ENCODE results near the gene ARNT2.

Gene ARNT2

DNA sequence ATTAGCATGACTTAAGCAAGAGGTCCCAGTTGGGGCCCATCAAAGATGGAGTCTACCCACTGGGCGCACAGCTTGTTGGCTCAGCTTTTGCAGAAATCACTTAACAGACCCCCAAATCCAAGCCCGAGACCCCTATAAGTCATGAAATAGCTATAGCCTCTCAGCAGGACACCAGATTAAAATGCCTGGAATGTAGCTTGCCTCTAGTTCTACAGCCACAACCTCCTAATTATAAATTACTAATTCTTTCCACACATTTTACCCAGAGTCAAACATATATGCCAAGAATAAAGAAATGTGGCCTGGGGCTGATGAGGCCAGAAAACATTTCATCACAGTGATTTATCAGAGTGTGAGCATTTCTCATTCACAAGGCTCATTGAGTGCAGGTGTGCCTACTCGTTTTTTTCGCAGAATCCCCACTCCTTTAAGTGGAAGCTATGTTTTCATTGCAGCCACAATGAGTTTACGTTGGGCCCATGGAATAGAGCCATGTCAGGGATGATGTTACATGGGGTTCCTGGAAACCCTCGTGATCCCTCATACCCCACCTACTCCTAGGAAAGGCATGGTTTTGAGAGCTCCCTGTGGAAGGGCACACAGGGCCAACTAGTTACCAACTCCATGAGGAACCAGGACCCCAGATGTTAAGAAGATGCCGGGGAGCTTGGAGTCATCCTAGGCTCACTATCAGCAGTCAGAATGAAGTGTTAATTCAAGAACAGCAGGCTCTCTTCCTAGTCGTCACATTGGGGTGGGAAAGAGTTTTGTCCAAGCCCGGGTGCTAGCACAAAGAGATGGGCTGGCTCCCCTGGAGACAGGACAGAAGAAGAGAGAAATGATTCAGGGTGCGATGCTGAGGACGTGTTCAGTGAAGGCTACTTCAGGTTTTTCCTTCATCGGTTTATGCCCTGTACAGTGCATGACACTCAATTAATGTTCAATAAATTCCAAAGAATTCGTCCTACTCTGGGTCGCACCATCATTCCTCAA lies 200.7 kb downstream of the ARNT2 start:
- DNase-seq: no peak

DNA sequence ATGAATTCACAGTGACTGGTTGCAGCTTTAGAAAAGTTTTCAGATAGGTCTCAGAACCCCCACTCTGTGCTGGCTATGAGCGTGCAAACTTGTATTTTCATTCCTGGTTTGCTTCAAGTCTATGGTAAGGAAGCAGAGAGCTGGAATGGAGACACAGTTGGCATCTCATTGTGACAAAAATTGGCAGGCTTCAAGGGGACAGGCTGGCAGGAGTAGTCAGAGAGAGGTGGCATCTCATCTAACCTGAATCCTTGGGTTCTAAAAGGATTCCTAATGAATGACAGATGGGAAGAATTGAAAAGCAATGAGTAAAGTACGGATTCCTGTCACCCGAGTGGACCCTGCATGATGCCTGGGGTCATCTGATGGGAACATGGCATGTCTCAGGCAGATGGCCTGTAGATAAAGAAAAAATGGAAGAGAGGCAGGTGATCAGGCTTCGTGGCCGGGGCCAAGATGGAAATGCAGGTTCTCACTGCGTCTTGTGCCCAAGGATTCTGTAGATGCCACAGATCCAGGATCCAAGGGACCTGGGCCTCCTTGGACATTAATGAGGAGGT lies 201.5 kb downstream of the ARNT2 start:
- DNase-seq: no peak

GRCh38 chr15:80606511-80607071 lies 202.4 kb downstream of the ARNT2 start:
- no peak for DNase-seq

GRCh38 chr15:80607287-80607980 lies 203.3 kb downstream of the ARNT2 start:
- no peak for DNase-seq

- no peak for DNase-seq
Measured at GRCh38 chr15:80608688-80609087, 204.5 kb downstream of the ARNT2 start.

GRCh38 chr15:80609091-80609490 lies 204.9 kb downstream of the ARNT2 start:
- DNase-seq: no peak

GRCh38 chr15:80609512-80609946 lies 205.3 kb downstream of the ARNT2 start:
- no peak for DNase-seq

- no peak for DNase-seq
Measured at GRCh38 chr15:80611543-80612080, 207.4 kb downstream of the ARNT2 start.

DNA sequence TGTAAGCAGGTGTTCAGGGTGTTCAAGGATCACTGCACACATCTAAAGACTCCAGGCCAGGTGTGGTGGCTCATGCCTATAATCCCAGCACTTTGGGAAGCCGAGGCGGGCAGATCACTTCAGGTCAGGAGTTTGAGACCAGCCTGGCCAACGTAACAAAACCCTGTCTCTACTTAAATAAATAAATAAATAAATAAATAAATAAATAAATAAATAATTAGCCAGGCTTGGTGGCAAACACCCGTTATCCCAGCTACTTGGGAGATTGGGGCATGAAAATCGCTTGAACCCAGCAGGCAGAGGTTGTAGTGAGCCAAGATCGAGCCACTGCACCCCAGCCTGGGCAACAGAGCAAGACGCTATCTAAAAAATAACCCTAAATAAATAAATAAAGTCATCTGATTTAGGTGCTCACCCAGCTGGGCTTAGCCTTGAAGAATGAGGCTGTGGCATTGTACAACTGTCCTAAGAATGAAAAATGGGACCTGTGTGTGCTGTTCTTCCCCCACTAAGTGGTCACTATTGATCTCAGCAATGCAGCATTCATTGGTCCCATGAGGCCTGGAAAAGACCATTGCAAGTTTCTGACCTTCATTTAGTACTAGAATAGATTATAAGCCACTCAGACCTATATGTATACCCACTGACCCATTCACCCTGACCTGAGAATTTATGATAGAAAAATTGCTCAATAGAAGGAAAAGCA lies 208.1 kb downstream of the ARNT2 start:
- DNase-seq: no peak

- DNase-seq: no peak
Measured at GRCh38 chr15:80613762-80614365, 209.7 kb downstream of the ARNT2 start.

DNA sequence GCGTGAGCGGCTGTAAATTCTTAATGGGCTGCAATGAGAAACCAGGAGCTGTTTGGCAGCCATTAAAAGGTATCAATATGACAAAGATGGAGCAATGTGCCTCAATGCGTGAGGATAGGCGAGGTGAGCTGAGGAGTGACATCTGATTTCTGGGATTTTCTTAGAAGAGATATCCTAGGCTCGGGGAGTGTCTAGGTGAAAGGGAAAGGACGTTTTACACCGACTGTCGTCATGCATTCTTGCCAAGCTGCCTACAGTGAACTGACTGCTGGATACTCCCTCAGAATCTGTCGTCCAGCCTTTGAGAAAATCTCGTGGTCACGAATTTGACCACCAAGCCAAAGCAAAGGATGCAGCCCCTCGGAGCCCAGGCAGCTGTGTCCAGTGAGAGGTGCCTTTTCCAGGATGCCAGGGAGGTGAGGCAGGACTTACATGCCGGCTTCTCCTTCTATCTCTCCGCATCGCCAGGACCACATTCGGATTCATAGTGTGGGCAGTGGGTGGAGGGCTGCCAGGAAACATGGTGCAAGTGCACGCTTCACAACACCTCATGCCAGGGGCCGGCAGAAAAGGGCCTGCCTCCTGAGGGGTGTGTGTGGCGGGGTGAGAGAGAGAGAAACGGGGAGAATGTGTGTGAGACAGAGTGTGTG lies 210.7 kb downstream of the ARNT2 start:
- DNase-seq: no peak

GRCh38 chr15:80615361-80615736 lies 211.2 kb downstream of the ARNT2 start:
- no peak for DNase-seq

DNA sequence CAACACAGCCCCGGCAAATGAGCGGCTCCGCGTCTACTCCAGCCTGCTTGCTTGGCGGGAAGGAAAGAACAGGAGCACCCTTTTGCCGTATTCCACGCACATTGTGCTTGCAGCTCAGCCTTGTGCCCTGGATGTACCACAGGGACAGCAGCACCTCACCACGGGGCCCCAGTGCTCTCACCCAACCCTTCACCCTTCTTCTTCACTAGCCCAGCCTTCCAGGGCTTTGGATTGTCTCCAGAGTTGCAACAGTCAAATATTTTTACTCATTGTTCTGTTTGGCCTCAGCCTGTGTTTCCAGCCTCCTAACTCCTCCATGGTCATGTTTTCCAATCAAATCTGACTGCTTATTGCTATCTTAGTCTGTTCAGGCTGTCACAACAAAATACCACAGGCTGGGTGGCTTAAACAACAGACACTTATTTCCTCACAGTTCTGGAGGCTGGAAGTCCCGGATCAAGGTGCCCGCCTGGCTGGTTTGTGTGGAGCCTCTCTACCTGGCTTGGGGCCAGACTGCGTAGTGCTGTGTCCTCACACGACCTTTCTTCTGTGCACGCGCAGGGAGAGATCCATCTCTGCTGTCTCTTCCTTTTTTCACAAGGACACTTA lies 211.7 kb downstream of the ARNT2 start:
- peak; percentile 68 for DNase-seq

DNA sequence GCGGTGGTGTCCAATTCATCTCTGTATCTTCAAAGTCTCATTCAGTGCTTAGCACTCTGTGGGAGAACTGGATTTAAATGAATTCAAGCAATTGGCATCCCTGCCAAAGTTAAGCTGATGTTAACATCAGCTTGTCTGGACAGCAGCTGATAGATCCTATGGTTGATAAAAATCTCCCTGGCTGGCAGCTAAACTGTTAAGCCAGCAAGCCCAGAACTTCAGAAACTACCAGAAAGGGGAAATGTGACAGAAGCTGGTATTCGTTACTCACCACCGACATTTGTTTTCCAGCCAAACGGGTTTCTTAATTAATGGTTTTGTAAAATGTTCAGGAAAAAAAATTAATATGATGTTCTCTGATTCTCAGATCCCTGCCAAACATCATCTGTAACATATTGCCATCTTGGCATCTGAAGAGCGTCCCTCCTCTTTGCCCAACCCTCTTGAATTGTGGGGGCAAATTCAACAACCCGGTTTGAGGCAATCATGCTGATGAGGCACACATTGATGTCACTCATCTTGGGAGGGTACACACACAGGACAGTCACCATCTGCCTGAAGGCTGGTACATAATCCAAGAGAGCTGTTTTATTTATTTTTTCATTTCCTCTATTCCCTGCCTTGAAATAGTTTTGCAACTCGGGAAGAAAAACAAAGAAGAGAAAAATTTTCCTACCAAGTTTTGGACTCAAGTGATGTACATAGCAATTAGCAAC lies 214.7 kb downstream of the ARNT2 start:
- no peak for DNase-seq

GRCh38 chr15:80619680-80620079 lies 215.5 kb downstream of the ARNT2 start:
- peak; percentile 2 for DNase-seq

DNA sequence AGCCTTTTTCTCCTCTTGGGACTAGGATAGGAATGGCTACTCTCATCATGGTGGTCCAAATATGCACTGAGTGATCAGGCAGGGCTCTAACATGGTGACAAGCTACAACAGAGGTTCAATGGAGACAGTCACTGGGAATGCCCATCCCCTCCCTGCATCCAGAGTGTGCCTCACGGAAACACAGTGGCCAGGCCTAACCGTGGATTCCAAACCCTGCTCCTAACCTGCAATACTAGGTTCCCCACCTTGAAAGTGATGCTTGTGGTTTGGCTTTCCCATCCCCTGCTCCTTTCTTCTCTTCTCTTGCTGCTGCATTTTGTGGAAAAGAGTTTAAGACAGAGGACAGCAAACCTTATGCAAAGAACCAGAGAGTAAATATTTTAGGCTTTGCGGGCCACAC lies 216.0 kb downstream of the ARNT2 start:
- no peak for DNase-seq

GRCh38 chr15:80620931-80621330 lies 216.7 kb downstream of the ARNT2 start:
- DNase-seq: no peak

DNA sequence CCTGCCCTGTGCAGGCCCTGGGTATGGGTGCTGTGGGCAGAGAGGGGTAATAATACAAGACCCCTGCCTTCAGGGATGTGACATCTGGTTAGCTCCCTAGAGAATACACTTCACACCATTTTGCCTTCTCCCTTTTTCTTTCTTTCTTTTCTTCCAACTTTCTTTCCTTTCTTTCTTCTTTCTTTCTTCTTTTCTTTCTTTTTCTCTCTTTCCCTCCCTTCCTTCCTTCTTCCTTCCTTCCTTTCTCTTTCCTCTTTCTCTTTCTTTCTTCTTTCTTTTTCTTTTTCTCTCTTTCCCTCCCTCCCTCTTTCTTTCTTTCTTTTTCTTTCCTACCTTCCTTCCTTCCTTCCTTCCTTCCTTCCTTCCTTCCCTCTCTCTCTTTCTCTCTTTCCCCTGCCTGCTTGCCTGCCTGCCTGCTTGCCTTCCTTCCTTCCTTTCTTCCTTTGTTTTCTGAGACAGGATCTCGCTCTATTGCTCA lies 222.5 kb downstream of the ARNT2 start:
- DNase-seq: no peak

DNA sequence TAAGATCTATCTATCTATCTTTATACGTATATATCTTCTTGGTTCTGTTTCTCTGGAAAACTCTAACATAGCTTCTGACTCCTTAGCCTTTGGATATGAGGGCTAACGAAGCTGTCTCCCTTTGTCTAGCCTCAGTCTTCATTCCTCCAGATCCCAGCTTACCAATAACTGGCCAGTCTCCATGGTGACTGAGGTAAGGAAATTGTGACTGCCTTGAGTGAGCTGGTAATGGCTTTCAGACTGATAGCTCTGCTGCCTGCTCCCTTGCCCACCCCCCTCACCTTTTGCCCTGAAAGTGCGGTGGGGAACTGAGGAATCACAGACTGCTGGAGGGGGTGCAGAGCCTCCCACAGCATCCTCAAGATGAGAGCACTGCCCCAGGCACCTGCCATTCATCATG lies 225.2 kb downstream of the ARNT2 start:
- no peak for DNase-seq

DNA sequence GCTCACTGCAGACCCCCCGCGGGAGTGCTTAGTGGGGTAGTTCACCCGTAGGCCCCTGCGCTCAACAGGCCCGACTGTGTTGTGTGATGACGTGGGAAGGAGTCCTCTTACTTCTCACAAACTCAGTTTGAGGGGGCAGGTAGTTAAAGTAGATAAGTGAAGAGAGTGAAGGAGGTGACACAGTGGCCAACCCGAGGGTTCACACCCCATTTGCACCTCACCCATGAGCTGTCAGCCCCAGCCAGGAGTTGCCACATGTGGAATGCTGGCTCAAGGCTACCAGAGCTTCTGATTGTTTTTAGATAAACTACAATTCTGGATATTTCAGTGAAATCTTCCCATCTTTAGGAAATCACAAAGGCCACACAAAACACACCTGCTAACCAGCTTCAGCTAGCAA lies 226.8 kb downstream of the ARNT2 start:
- DNase-seq: no peak
